ENCODE results near the gene SETBP1.

DNA sequence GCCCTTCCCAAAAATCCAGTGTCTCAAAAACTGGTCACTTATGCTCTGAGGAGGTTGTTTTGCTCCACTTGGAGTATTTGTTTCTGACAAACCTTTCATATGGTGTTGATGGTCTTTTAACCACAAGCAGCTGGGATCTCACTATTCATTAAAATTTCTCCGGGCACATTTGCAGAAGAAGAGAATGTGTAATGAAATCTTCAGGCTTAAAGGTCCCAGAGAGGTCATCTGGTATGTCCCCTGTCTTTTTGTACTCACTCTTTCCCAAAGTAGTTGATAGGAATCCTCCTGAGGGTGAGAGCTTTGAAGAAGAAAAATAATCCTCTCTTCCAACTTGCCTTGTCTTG is 430.8 kb downstream of the SETBP1 start:
- no peak for TF ChIP-seq ZNF219 (CRISPR knock-in tag; IDR thresholded peaks at IDR 0.05; ENCODE audit: borderline replicate concordance)
- TF ChIP-seq ZNF671 (CRISPR knock-in tag; IDR thresholded peaks at IDR 0.05), result no peak
